ENCODE results near the gene KRTAP4-3. TPM values are rescaled to one million over a fixed set of nuclear protein-coding genes. Genes with fewer than 3 reads are reported as not detected.
"Not testable (repeated sequence)": the region's sequence is repeated elsewhere in the genome, so short reads cannot be mapped to it uniquely, and the experiment has no call there.

KRTAP4-3 gene
- polyA plus RNA-seq, 3 donors from 2014 or later = not detected

- peaks cover 7 to 28% of the 10 kb centered on the region in 2 donors for H3K4me1 Mint-ChIP-seq
- H3K27ac Mint-ChIP-seq, H3K9me3 Mint-ChIP-seq, H3K36me3 Mint-ChIP-seq, DNase-seq: not testable (repeated sequence)
- peaks cover 8 to 31% (median 12%) of the 10 kb centered on the region in 3 donors for H3K27me3 Mint-ChIP-seq (ENCODE audit: low read depth in 3 of 3)
- peak overlapping the region in 2 of 5 donors; percentile 2 to 4 for H3K4me3 Mint-ChIP-seq
Observed at GRCh38 chr17:41119696-41120690, 48.0 kb downstream of the KRTAP4-3 start.

GRCh38 chr17:41118721-41119120 lies 49.3 kb downstream of the KRTAP4-3 start:
- no peak for DNase-seq
- Mint-ChIP-seq H3K9me3 (peaks cover 0 to 2% (median 0%) of the 10 kb centered on the region in 6 donors), H3K36me3 (peaks cover 0 to 3% (median 0%) of the 10 kb centered on the region in 3 donors), H3K4me3 (no peak overlapping the region), H3K4me1 (peaks cover 7 to 20% of the 10 kb centered on the region in 2 donors), H3K27ac (no peak overlapping the region), H3K27me3 (ENCODE audit: low read depth in 3 of 3) (peaks cover 3 to 26% (median 12%) of the 10 kb centered on the region in 3 donors)

GRCh38 chr17:41117846-41118386 lies 50.1 kb downstream of the KRTAP4-3 start, which contains the start of gene KRTAP4-11:
TSS of gene KRTAP4-11 (minus strand) at chr17:41118373. CDS start at chr17:41118315, 58 bp downstream.
- not testable (repeated sequence) for H3K4me3 Mint-ChIP-seq, H3K36me3 Mint-ChIP-seq, DNase-seq, H3K9me3 Mint-ChIP-seq, H3K27ac Mint-ChIP-seq
- H3K4me1 Mint-ChIP-seq = peaks cover 6 to 14% of the 10 kb centered on the region in 2 donors
- H3K27me3 Mint-ChIP-seq (ENCODE audit: low read depth in 3 of 3) = peaks cover 3 to 20% (median 8%) of the 10 kb centered on the region in 3 donors

Other genes with a start within 250 kb of the KRTAP4-3 start
- not detected for gene KRT23, start 230.6 kb downstream of the KRTAP4-3 start, polyA plus RNA-seq
- not detected for gene KRT39, start 201.3 kb downstream of the KRTAP4-3 start, polyA plus RNA-seq
- gene KRT40, start 183.9 kb downstream of the KRTAP4-3 start, polyA plus RNA-seq = not detected
- gene KRTAP3-3, start 174.1 kb downstream of the KRTAP4-3 start, polyA plus RNA-seq = not detected
- gene KRTAP3-2, start 168.3 kb downstream of the KRTAP4-3 start, polyA plus RNA-seq = not detected
- gene KRTAP3-1, start 159.1 kb downstream of the KRTAP4-3 start, polyA plus RNA-seq = not detected
- not detected for gene KRTAP1-5, start 141.0 kb downstream of the KRTAP4-3 start, polyA plus RNA-seq
- not detected for gene KRTAP1-4, start 138.0 kb downstream of the KRTAP4-3 start, polyA plus RNA-seq
- gene KRTAP1-3, start 133.3 kb downstream of the KRTAP4-3 start, polyA plus RNA-seq = not detected
- not detected for gene KRTAP1-1, start 126.8 kb downstream of the KRTAP4-3 start, polyA plus RNA-seq
- gene KRTAP2-1, start 120.9 kb downstream of the KRTAP4-3 start, polyA plus RNA-seq = not detected
- gene KRTAP2-2, start 113.0 kb downstream of the KRTAP4-3 start, polyA plus RNA-seq = not detected
- gene KRTAP2-3, start 108.1 kb downstream of the KRTAP4-3 start, polyA plus RNA-seq = not detected
- gene KRTAP2-4, start 102.3 kb downstream of the KRTAP4-3 start, polyA plus RNA-seq = not detected
- gene KRTAP4-7, start 84.1 kb downstream of the KRTAP4-3 start, polyA plus RNA-seq = not detected
- gene KRTAP4-8, start 70.1 kb downstream of the KRTAP4-3 start, polyA plus RNA-seq = not detected
- gene KRTAP4-16, start 66.0 kb downstream of the KRTAP4-3 start, polyA plus RNA-seq = not detected
- gene KRTAP4-9, start 62.8 kb downstream of the KRTAP4-3 start, polyA plus RNA-seq = not detected
- not detected for gene KRTAP4-11, start 49.8 kb downstream of the KRTAP4-3 start, polyA plus RNA-seq
- not detected for gene KRTAP4-12, start 44.0 kb downstream of the KRTAP4-3 start, polyA plus RNA-seq
- not detected for gene KRTAP4-6, start 27.7 kb downstream of the KRTAP4-3 start, polyA plus RNA-seq
- not detected for gene KRTAP4-5, start 18.4 kb downstream of the KRTAP4-3 start, polyA plus RNA-seq
- gene KRTAP4-4, start 7.5 kb downstream of the KRTAP4-3 start, polyA plus RNA-seq = not detected
- gene KRTAP4-2, start 10.0 kb upstream of the KRTAP4-3 start, polyA plus RNA-seq = not detected
- gene KRTAP4-1, start 16.7 kb upstream of the KRTAP4-3 start, polyA plus RNA-seq = not detected
- gene KRTAP9-1, start 21.7 kb upstream of the KRTAP4-3 start, polyA plus RNA-seq = not detected
- gene KRTAP9-2, start 58.4 kb upstream of the KRTAP4-3 start, polyA plus RNA-seq = not detected
- gene KRTAP9-3, start 64.2 kb upstream of the KRTAP4-3 start, polyA plus RNA-seq = not detected
- gene KRTAP9-8, start 69.8 kb upstream of the KRTAP4-3 start, polyA plus RNA-seq = not detected
- gene KRTAP9-4, start 81.5 kb upstream of the KRTAP4-3 start, polyA plus RNA-seq = not detected
- gene KRTAP9-9, start 87.2 kb upstream of the KRTAP4-3 start, polyA plus RNA-seq = not detected
- gene KRTAP9-6, start 97.2 kb upstream of the KRTAP4-3 start, polyA plus RNA-seq = not detected
- not detected for gene KRTAP9-7, start 107.5 kb upstream of the KRTAP4-3 start, polyA plus RNA-seq
- not detected for gene KRTAP29-1, start 134.6 kb upstream of the KRTAP4-3 start, polyA plus RNA-seq
- gene KRTAP16-1, start 141.1 kb upstream of the KRTAP4-3 start, polyA plus RNA-seq = under 1 TPM in 2 of 3 donors, not detected in 1; 0.17 to 0.30 TPM
- not detected for gene KRTAP17-1, start 147.5 kb upstream of the KRTAP4-3 start, polyA plus RNA-seq
- not detected for gene KRT33A, start 182.6 kb upstream of the KRTAP4-3 start, polyA plus RNA-seq
- gene KRT33B, start 201.6 kb upstream of the KRTAP4-3 start, polyA plus RNA-seq = not detected
- gene KRT34, start 214.1 kb upstream of the KRTAP4-3 start, polyA plus RNA-seq = not detected
- gene KRT31, start 229.4 kb upstream of the KRTAP4-3 start, polyA plus RNA-seq = not detected